Sciatic nerve (tissue), 2 donors: Measurements from ENCODE around the gene RENBP. TPM values are rescaled to one million over a fixed set of nuclear protein-coding genes. Genes with fewer than 3 reads are reported as not detected.

Experiments
- ATAC-seq: fragments of 200-7000 bp; cut with Tn5 transposase; one replicate; pipeline ENCODE4 v1.9.1; 2020; ENCODE audit warnings: mild to moderate bottlenecking, moderate library complexity
- DNase-seq: peaks from one replicate; pipeline ENCODE4 v3.0.0-alpha.2; 2020; ENCODE audit warnings: low spot score
- intact Hi-C: fragments of 100-400 bp; cut with DNase I; formaldehyde crosslinking; loops from one replicate; pipeline ENCODE4 v1.14.2; 2022
- total RNA-seq: library from RNA; stranded (reverse); fragmentation: NEBNext Ultra II Directional; extraction: Animal tissue kit (Norgen Biotek cat#: 25700); gene quantifications from one replicate; pipeline ENCODE4 v1.2.1, GENCODE V29; 2021
- donor health status: DM: no; HTN: no; CAD: no.
- donor health status: DM: no; HTN: no; CAD: no.

RENBP gene
- total RNA-seq, 1 donor from 2014 or later: 23.0 TPM

GRCh38 chrX:153941336-153942252, 2.8 kb downstream of the RENBP start:
- no peak for DNase-seq
- intact Hi-C loops: no loop called here
- no peak for ATAC-seq

- ATAC-seq: no peak
- intact Hi-C loops: no loop called here
- no peak for DNase-seq
Measured at GRCh38 chrX:153939573-153939972, 4.9 kb downstream of the RENBP start.

GRCh38 chrX:153938226-153938786, 6.1 kb downstream of the RENBP start:
- intact Hi-C loops: no loop called here
- no peak for DNase-seq
- no peak for ATAC-seq

- no peak for DNase-seq
- no peak for ATAC-seq
- intact Hi-C loops: no loop called here
Measured at GRCh38 chrX:153937056-153937455, 7.4 kb downstream of the RENBP start.

- peak; percentile 9 for ATAC-seq
- intact Hi-C loops: no loop called here
- no peak for DNase-seq
Measured at GRCh38 chrX:153935326-153935851, 9.1 kb downstream of the RENBP start.

- DNase-seq (peak; percentile 80), ATAC-seq (peak; percentile 94)
- intact Hi-C loops: no loop called here
Measured at GRCh38 chrX:153934762-153935325, 9.6 kb downstream of the RENBP start, which contains the start of gene NAA10. TSS of gene NAA10 (minus strand) at chrX:153935037. CDS start at chrX:153934904, 133 bp downstream.

GRCh38 chrX:153934148-153934761, 10.2 kb downstream of the RENBP start:
- intact Hi-C loops: no loop called here
- no peak for DNase-seq
- peak; percentile 6 for ATAC-seq

GRCh38 chrX:153933748-153934147, 10.7 kb downstream of the RENBP start:
- DNase-seq (no peak), ATAC-seq (no peak)
- intact Hi-C loops: no loop called here

GRCh38 chrX:153932220-153932915, 12.1 kb downstream of the RENBP start:
- DNase-seq (no peak), ATAC-seq (no peak)
- intact Hi-C loops: no loop called here

GRCh38 chrX:153931748-153932147, 12.7 kb downstream of the RENBP start:
- intact Hi-C loops: no loop called here
- no peak for ATAC-seq

GRCh38 chrX:153931151-153931550, 13.3 kb downstream of the RENBP start:
- DNase-seq (no peak), ATAC-seq (no peak)
- intact Hi-C loops: no loop called here

More at GRCh38 chrX:153931748-153932147, 12.7 kb downstream of the RENBP start:
- DNase-seq: no peak

GRCh38 chrX:153930011-153930910, 14.2 kb downstream of the RENBP start:
- ATAC-seq (no peak), DNase-seq (no peak)
- intact Hi-C loops: no loop called here

GRCh38 chrX:153929576-153929975, 14.9 kb downstream of the RENBP start:
- intact Hi-C loops: no loop called here
- no peak for DNase-seq
- no peak for ATAC-seq

GRCh38 chrX:153928846-153929245, 15.6 kb downstream of the RENBP start:
- intact Hi-C loops: no loop called here
- DNase-seq: no peak
- no peak for ATAC-seq

- intact Hi-C loops: no loop called here
- peak; percentile 96 for DNase-seq
- peak; percentile 97 for ATAC-seq
Measured at GRCh38 chrX:153927922-153928760, 16.3 kb downstream of the RENBP start.

GRCh38 chrX:153927672-153927921, 16.8 kb downstream of the RENBP start:
- ATAC-seq: no peak
- intact Hi-C loops: no loop called here

More at GRCh38 chrX:153927672-153927921, 16.8 kb downstream of the RENBP start:
- DNase-seq: no peak
